ENCODE results near the gene ITPR1.
A peak's percentile ranks its signal among the peaks of the same experiment; 100 is the strongest.

Gene ITPR1

GRCh38 chr3:4818986-4819693 lies 326.0 kb downstream of the ITPR1 start:
- no peak for DNase-seq

GRCh38 chr3:4819746-4820145 lies 326.6 kb downstream of the ITPR1 start:
- no peak for DNase-seq

- no peak for DNase-seq
Measured at GRCh38 chr3:4820296-4821121, 327.4 kb downstream of the ITPR1 start.

- DNase-seq, result no peak
Measured at GRCh38 chr3:4821338-4821737, 328.2 kb downstream of the ITPR1 start.

- peak; percentile 43 for DNase-seq
Measured at GRCh38 chr3:4821975-4822374, 328.8 kb downstream of the ITPR1 start.

GRCh38 chr3:4822568-4822967 lies 329.4 kb downstream of the ITPR1 start:
- no peak for DNase-seq

- no peak for DNase-seq
Measured at GRCh38 chr3:4823385-4823784, 330.2 kb downstream of the ITPR1 start.

- DNase-seq, result no peak
Measured at GRCh38 chr3:4823986-4824925, 331.1 kb downstream of the ITPR1 start.

- DNase-seq, result no peak
Measured at GRCh38 chr3:4824926-4825325, 331.8 kb downstream of the ITPR1 start.

GRCh38 chr3:4825436-4826236 lies 332.5 kb downstream of the ITPR1 start:
- no peak for DNase-seq

GRCh38 chr3:4826237-4827100 lies 333.3 kb downstream of the ITPR1 start:
- no peak for DNase-seq

- DNase-seq, result no peak
Measured at GRCh38 chr3:4827767-4828166, 334.6 kb downstream of the ITPR1 start.

GRCh38 chr3:4828279-4829030 lies 335.3 kb downstream of the ITPR1 start:
- no peak for DNase-seq

- no peak for DNase-seq
Measured at GRCh38 chr3:4829031-4829394, 335.9 kb downstream of the ITPR1 start.

GRCh38 chr3:4830586-4830914 lies 337.4 kb downstream of the ITPR1 start:
- DNase-seq, result no peak

- DNase-seq, result no peak
Measured at GRCh38 chr3:4831580-4831950, 338.4 kb downstream of the ITPR1 start.

- DNase-seq, result no peak
Measured at GRCh38 chr3:4833471-4833870, 340.3 kb downstream of the ITPR1 start.

GRCh38 chr3:4834403-4834866 lies 341.3 kb downstream of the ITPR1 start:
- DNase-seq, result peak; percentile 3

GRCh38 chr3:4835616-4836043 lies 342.5 kb downstream of the ITPR1 start:
- no peak for DNase-seq

- no peak for DNase-seq
Measured at GRCh38 chr3:4836516-4836915, 343.4 kb downstream of the ITPR1 start.

Measured in effector CD8-positive, alpha-beta T cell (primary cell).